Measurements from ENCODE around the gene P3R3URF. TPM values are rescaled to one million over a fixed set of nuclear protein-coding genes. Genes with fewer than 3 reads are reported as not detected.

Gene P3R3URF
- total and polyA plus RNA-seq, 9 of the 15 experiments (the other 6 are each of a cell fraction or from before 2014, with no cell fraction given) = not detected

DNA sequence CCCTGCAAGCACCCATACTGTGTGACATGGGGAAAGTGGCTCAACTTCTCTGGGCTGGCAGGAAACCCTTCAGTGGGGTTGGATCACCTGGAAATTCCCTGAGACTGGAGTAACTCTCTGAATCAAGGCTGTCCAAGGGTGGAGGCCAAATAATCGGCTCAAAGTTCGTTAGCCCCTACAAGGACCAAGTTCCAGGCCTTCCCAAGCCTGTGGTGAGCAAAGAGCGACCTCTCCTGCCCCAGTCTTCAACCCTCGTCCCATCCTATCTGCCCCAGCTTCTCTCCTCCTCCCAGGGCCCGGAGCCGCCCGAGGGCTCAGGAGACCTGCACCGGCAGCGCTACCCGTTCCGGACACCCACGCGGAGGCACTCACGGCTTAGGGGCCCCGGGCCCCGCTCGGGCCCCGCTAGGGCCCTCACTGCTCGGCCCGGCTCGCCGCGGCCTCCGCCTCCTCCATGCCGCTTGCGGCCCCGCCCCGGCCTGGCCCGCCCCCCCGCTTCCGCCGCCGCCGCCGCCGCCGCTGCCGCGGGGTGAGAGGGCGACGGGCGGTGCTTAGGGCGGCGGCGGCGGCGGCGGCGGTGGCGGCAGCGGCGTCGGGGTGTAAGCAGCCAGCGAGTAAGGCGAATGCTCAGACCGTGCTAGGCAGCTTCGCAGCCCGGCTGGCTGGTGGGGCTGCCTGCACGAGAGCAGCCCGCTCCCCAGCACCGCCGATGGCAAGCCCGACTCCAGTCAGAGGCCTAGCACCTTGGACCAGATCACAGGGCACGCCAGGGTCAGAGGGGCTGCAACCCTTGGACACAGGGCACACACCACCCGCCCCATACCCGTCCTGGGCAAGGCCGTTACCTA is 21.9 kb upstream of the P3R3URF start, which contains the start of gene POMGNT1 (continued):
- TF ChIP-seq SIX5 (IDR thresholded peaks at IDR 0.05; ENCODE audit: borderline replicate concordance in 1 of 2, insufficient read depth in 1 of 2, low read depth in 1 of 2, low read length in 2 of 2) (no peak), TAF1 (IDR thresholded peaks at IDR 0.05; ENCODE audit: control insufficient read depth, extremely low read depth, insufficient read depth, low read length, severe bottlenecking) (peak; percentile 53), POLR2AphosphoS5 (IDR thresholded peaks at IDR 0.05; ENCODE audit: control insufficient read depth, insufficient read depth, low read depth, low read length) (no peak), HOXB6 (CRISPR knock-in tag; IDR thresholded peaks at IDR 0.05; ENCODE audit: borderline replicate concordance) (no peak), SIN3B (IDR thresholded peaks at IDR 0.05; ENCODE audit: low read depth) (peak; percentile 53), BMI1 (IDR thresholded peaks at IDR 0.05; ENCODE audit: low read length) (no peak), BACH1 (tag; IDR thresholded peaks at IDR 0.05) (no peak), ZNF431 (CRISPR knock-in tag; IDR thresholded peaks at IDR 0.05) (peak; percentile 26; the same call in 1 of the 2 replicates), HNRNPUL1 (IDR thresholded peaks at IDR 0.05; ENCODE audit: low read length) (no peak), PHTF2 (CRISPR knock-in tag; IDR thresholded peaks at IDR 0.05) (no peak), ETV1 (tag; conservative IDR thresholded peaks at IDR 0.05; ENCODE audit: low read depth) (peak; percentile 59), ZNF778 (CRISPR knock-in tag; IDR thresholded peaks at IDR 0.05) (no peak), MCM3 (IDR thresholded peaks at IDR 0.05) (no peak), ZNF785 (CRISPR knock-in tag; IDR thresholded peaks at IDR 0.05) (no peak), GABPA (tag; conservative IDR thresholded peaks at IDR 0.05; ENCODE audit: low read depth) (peak; percentile 90), GABPB1 (CRISPR knock-in tag; IDR thresholded peaks at IDR 0.05) (peak; percentile 75; the same call in 1 of the 2 replicates)
- TF ChIP-seq, protein P1, sequence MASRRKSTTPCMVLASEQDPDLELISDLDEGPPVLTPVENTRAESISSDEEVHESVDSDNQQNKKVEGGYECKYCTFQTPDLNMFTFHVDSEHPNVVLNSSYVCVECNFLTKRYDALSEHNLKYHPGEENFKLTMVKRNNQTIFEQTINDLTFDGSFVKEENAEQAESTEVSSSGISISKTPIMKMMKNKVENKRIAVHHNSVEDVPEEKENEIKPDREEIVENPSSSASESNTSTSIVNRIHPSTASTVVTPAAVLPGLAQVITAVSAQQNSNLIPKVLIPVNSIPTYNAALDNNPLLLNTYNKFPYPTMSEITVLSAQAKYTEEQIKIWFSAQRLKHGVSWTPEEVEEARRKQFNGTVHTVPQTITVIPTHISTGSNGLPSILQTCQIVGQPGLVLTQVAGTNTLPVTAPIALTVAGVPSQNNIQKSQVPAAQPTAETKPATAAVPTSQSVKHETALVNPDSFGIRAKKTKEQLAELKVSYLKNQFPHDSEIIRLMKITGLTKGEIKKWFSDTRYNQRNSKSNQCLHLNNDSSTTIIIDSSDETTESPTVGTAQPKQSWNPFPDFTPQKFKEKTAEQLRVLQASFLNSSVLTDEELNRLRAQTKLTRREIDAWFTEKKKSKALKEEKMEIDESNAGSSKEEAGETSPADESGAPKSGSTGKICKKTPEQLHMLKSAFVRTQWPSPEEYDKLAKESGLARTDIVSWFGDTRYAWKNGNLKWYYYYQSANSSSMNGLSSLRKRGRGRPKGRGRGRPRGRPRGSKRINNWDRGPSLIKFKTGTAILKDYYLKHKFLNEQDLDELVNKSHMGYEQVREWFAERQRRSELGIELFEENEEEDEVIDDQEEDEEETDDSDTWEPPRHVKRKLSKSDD (conservative IDR thresholded peaks at IDR 0.05; ENCODE audit: low read length) = no peak
- TF ChIP-seq, protein P2, sequence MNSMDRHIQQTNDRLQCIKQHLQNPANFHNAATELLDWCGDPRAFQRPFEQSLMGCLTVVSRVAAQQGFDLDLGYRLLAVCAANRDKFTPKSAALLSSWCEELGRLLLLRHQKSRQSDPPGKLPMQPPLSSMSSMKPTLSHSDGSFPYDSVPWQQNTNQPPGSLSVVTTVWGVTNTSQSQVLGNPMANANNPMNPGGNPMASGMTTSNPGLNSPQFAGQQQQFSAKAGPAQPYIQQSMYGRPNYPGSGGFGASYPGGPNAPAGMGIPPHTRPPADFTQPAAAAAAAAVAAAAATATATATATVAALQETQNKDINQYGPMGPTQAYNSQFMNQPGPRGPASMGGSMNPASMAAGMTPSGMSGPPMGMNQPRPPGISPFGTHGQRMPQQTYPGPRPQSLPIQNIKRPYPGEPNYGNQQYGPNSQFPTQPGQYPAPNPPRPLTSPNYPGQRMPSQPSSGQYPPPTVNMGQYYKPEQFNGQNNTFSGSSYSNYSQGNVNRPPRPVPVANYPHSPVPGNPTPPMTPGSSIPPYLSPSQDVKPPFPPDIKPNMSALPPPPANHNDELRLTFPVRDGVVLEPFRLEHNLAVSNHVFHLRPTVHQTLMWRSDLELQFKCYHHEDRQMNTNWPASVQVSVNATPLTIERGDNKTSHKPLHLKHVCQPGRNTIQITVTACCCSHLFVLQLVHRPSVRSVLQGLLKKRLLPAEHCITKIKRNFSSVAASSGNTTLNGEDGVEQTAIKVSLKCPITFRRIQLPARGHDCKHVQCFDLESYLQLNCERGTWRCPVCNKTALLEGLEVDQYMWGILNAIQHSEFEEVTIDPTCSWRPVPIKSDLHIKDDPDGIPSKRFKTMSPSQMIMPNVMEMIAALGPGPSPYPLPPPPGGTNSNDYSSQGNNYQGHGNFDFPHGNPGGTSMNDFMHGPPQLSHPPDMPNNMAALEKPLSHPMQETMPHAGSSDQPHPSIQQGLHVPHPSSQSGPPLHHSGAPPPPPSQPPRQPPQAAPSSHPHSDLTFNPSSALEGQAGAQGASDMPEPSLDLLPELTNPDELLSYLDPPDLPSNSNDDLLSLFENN (IDR thresholded peaks at IDR 0.05; ENCODE audit: low read depth in 2 of 2, low read length in 2 of 2) = no peak
- TF ChIP-seq, protein P3, sequence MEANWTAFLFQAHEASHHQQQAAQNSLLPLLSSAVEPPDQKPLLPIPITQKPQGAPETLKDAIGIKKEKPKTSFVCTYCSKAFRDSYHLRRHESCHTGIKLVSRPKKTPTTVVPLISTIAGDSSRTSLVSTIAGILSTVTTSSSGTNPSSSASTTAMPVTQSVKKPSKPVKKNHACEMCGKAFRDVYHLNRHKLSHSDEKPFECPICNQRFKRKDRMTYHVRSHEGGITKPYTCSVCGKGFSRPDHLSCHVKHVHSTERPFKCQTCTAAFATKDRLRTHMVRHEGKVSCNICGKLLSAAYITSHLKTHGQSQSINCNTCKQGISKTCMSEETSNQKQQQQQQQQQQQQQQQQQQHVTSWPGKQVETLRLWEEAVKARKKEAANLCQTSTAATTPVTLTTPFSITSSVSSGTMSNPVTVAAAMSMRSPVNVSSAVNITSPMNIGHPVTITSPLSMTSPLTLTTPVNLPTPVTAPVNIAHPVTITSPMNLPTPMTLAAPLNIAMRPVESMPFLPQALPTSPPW (CRISPR knock-in tag; IDR thresholded peaks at IDR 0.05) = peak; percentile 97
